ENCODE results near the gene NKAIN4. TPM values are rescaled to one million over a fixed set of nuclear protein-coding genes. Genes with fewer than 3 reads are reported as not detected.

Gene NKAIN4
- total and polyA plus RNA-seq, 2 experiments from 2014 or later: 12.6 to 13.2 TPM

GRCh38 chr20:63256954-63257353 lies 2.7 kb upstream of the NKAIN4 start (continued):
- TF ChIP-seq ETS1 (IDR thresholded peaks at IDR 0.05) (no peak), REST (IDR thresholded peaks at IDR 0.05; ENCODE audit: unreplicated experiment) (no peak), EZH2 (IDR thresholded peaks at IDR 0.05; ENCODE audit: low read depth, unreplicated experiment) (no peak), ZNF331 (CRISPR knock-in tag; IDR thresholded peaks at IDR 0.05; ENCODE audit: low read depth) (no peak), CTCF (conservative IDR thresholded peaks at IDR 0.05; ENCODE audit: low read depth in 2 of 2) (no peak), ZNF114 (CRISPR knock-in tag; IDR thresholded peaks at IDR 0.05) (no peak)

- peaks cover 40% of the 10 kb centered on the region for H3K27me3 ChIP-seq (ENCODE audit: insufficient read depth)
- ATAC-seq: no peak
These were observed 1.9 kb upstream of the NKAIN4 start for GRCh38 chr20:63255931-63256704.

More at GRCh38 chr20:63255931-63256704, 1.9 kb upstream of the NKAIN4 start:
- no peaks in the 10 kb centered on the region for H3F3A ChIP-seq (replicated peaks; ENCODE audit: low read depth)
- H3K79me2 ChIP-seq (replicated peaks; ENCODE audit: insufficient read depth): no peaks in the 10 kb centered on the region
- DNase-seq (ENCODE audit: low spot score): no peak
- no peaks in the 10 kb centered on the region for H3K9me3 Mint-ChIP-seq
- H3K4me1 ChIP-seq (ENCODE audit: insufficient read depth): no peaks in the 10 kb centered on the region; the same call in 1 of the 2 replicates
- TF ChIP-seq STAT1 (IDR thresholded peaks at IDR 0.05; ENCODE audit: unreplicated experiment): no peak
- no peak for TF ChIP-seq NANOG (IDR thresholded peaks at IDR 0.05; ENCODE audit: borderline replicate concordance)
- no peak for TF ChIP-seq POLR2AphosphoS5 (IDR thresholded peaks at IDR 0.05; ENCODE audit: low read depth)
- no peak for TF ChIP-seq ZNF114 (CRISPR knock-in tag; IDR thresholded peaks at IDR 0.05)
- no peak for TF ChIP-seq CREB1 (CRISPR knock-in tag; IDR thresholded peaks at IDR 0.05; ENCODE audit: low read depth)
- TF ChIP-seq JUNB (IDR thresholded peaks at IDR 0.05; ENCODE audit: unreplicated experiment): no peak
- no peak for TF ChIP-seq EZH2phosphoT487 (IDR thresholded peaks at IDR 0.05; ENCODE audit: unreplicated experiment)
- no peak for TF ChIP-seq CTCF (conservative IDR thresholded peaks at IDR 0.05; ENCODE audit: low read depth in 2 of 2)
- no peak overlapping the region for H2AFZ ChIP-seq
- peaks cover 18% of the 10 kb centered on the region for H3K4me1 Mint-ChIP-seq
- H3K9me2 ChIP-seq (ENCODE audit: insufficient read depth): no peaks in the 10 kb centered on the region
- no peak overlapping the region for H3K4me3 ChIP-seq
- no peak overlapping the region for H3K27ac Mint-ChIP-seq
- no peak overlapping the region; the same call in 2 of the 3 replicates for H3K4me3 Mint-ChIP-seq
- H3K27ac ChIP-seq (ENCODE audit: low read depth): no peak overlapping the region
- no peaks in the 10 kb centered on the region for H4K20me1 ChIP-seq (replicated peaks; ENCODE audit: insufficient read depth)
- no peaks in the 10 kb centered on the region; the same call in 2 of the 3 replicates for H3K36me3 Mint-ChIP-seq (ENCODE audit: low read depth)
- no peak overlapping the region for H3K4me2 ChIP-seq
- no peaks in the 10 kb centered on the region for H3K36me3 ChIP-seq (ENCODE audit: insufficient read depth)
- peaks cover 50% of the 10 kb centered on the region for H3K27me3 Mint-ChIP-seq (ENCODE audit: insufficient read depth, low read depth, poor library complexity)
